MM.1S (cell line): Measurements from ENCODE around the gene PTPRG.

ENCODE experiments used
- DNase-seq: peaks from one replicate; pipeline ENCODE4 v3.0.0-alpha.2; 2015
- H2AFZ ChIP-seq: fragments of 300-600 bp; sonication (generic); 2 replicates; pipeline ENCODE4 v1.6.0; 2016; ENCODE audit warnings: antibody characterized with exemption, low read length
- H3F3A ChIP-seq: fragments of 300-600 bp; sonication (generic); 2 replicates; pipeline ENCODE4 v1.6.1; 2016; ENCODE audit warnings: mild to moderate bottlenecking, antibody characterized with exemption, low read length, moderate library complexity, mixed read lengths; ENCODE audit not compliant: insufficient read depth
- H3K27ac ChIP-seq: fragments of 300-600 bp; sonication (generic); 2 replicates; pipeline ENCODE4 v1.5.1; 2016; ENCODE audit warnings: mild to moderate bottlenecking, low read length
- H3K27me3 ChIP-seq: fragments of 300-600 bp; sonication (generic); replicated peaks from 2 replicates; pipeline ENCODE4 v1.6.0; 2016; ENCODE audit warnings: low read length; ENCODE audit not compliant: insufficient read depth
- H3K36me3 ChIP-seq: fragments of 300-600 bp; sonication (generic); replicated peaks from 2 replicates; pipeline ENCODE4 v1.6.1; 2016; ENCODE audit warnings: mild to moderate bottlenecking, low read length, mixed read lengths; ENCODE audit not compliant: insufficient read depth
- H3K4me1 ChIP-seq: fragments of 300-600 bp; sonication (generic); 2 replicates; pipeline ENCODE4 v1.6.1; 2016; ENCODE audit warnings: low read length, mixed read lengths
- H3K4me2 ChIP-seq: fragments of 300-600 bp; sonication (generic); 2 replicates; pipeline ENCODE4 v1.6.0; 2016; ENCODE audit warnings: low read depth, low read length
- H3K4me3 ChIP-seq: fragments of 300-600 bp; sonication (generic); 2 replicates; pipeline ENCODE4 v1.5.1; 2016; ENCODE audit warnings: low read length, mixed read lengths
- H3K79me2 ChIP-seq: fragments of 300-600 bp; sonication (generic); 2 replicates; pipeline ENCODE4 v1.6.1; 2016; ENCODE audit warnings: mixed run types, low read length, mixed read lengths
- H3K9ac ChIP-seq: fragments of 300-600 bp; sonication (generic); 2 replicates; pipeline ENCODE4 v1.6.1; 2016; ENCODE audit warnings: low read length, mixed read lengths
- H3K9me2 ChIP-seq: fragments of 300-600 bp; sonication (generic); replicated peaks from 2 replicates; pipeline ENCODE4 v1.6.1; 2016; ENCODE audit warnings: mild to moderate bottlenecking, low read length, mixed read lengths; ENCODE audit not compliant: insufficient read depth
- H3K9me3 ChIP-seq: fragments of 300-600 bp; sonication (generic); replicated peaks from 2 replicates; pipeline ENCODE4 v1.6.1; 2016; ENCODE audit warnings: mild to moderate bottlenecking, low read length, mixed read lengths; ENCODE audit not compliant: insufficient read depth
- H4K20me1 ChIP-seq: fragments of 300-600 bp; sonication (generic); 2 replicates; pipeline ENCODE4 v1.6.1; 2016; ENCODE audit warnings: mild to moderate bottlenecking, low read length, moderate library complexity, mixed read lengths; ENCODE audit not compliant: insufficient read depth
- CTCF ChIP-seq: fragments of 300-600 bp; sonication (generic); IDR thresholded peaks from 2 replicates; pipeline ENCODE4 v1.5.1; 2016; ENCODE audit warnings: antibody characterized with exemption, low read length, mixed read lengths
- EZH2 ChIP-seq: fragments of 300-600 bp; sonication (generic); optimal IDR thresholded peaks from 2 replicates; pipeline ENCODE3; 2017; ENCODE audit warnings: low read depth, mild to moderate bottlenecking, antibody characterized with exemption, low read length, mixed read lengths
- EZH2phosphoT487 ChIP-seq: fragments of 300-600 bp; sonication (generic); IDR thresholded peaks from 2 replicates; pipeline ENCODE4 v1.6.1; 2018; ENCODE audit warnings: antibody characterized with exemption, low read length

The PTPRG gene

DNA sequence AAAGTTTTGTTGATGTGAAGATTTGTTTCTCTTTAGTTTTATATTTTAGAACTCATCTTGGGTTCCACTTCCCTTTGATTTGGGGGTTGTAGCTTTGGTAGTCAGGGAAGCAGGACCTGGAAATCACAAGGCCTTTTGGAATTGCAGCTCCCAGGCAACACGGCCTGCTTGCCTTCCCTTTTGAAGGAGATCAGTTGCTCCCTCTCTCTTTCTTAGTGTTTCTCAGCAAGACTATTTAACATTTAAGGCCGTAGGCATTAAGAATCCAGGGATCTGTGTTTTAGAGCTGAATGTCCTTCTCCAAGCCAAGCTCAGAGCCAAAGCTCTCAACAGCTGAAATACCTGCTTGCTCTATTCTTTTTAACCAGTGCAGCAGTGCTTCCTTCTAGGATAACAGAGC, 310.3 kb downstream of the PTPRG start:
- H3K4me3 ChIP-seq: no peak overlapping the region
- H4K20me1 ChIP-seq: no peaks in the 10 kb centered on the region
- no peaks in the 10 kb centered on the region for H3K9me2 ChIP-seq
- no peak overlapping the region for H3K9ac ChIP-seq
- H3K36me3 ChIP-seq: no peaks in the 10 kb centered on the region
- no peak overlapping the region for H3K4me2 ChIP-seq
- TF ChIP-seq EZH2phosphoT487 (no peak), CTCF (no peak), EZH2 (no peak)
- H2AFZ ChIP-seq: no peak overlapping the region
- peaks cover 10% of the 10 kb centered on the region; the same call in 1 of the 2 replicates for H3K79me2 ChIP-seq
- peaks cover 8% of the 10 kb centered on the region; the same call in 1 of the 2 replicates for H3F3A ChIP-seq
- H3K9me3 ChIP-seq: no peaks in the 10 kb centered on the region
- peaks cover 23% of the 10 kb centered on the region for H3K4me1 ChIP-seq
- no peaks in the 10 kb centered on the region for H3K27me3 ChIP-seq
- DNase-seq: no peak
- H3K27ac ChIP-seq: no peak overlapping the region

DNA sequence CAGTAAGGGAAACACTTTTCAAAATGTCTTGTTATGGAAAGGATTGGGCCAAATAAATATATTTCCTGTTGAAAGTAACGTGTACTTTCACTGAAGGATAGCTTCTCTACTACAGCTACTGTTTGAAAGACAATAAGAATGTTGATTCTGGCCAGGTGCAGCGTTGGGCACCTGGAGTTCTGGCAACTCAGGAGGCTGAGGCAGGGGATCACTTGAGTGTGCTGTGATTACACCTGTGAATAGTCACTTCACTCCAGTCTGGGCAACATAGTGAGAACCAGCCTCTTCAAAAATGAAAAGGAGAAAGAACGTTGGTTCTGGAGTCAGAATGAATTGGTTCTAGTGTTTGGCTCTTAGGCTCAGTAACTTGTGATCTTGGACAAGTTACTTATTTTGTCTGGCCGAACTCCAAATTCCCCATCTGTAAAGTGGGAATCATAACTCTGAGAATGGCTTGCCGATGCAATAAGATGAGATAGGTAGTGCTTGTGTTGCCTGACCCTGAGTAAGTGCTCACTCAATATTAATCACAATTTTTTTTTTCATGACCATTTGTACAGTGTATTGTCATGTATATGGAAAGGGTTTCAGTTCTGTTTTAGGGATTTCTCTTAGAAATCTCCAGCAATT, 310.8 kb downstream of the PTPRG start:
- H4K20me1 ChIP-seq: no peaks in the 10 kb centered on the region
- peaks cover 8% of the 10 kb centered on the region; the same call in 1 of the 2 replicates for H3F3A ChIP-seq
- DNase-seq: no peak
- H3K79me2 ChIP-seq: peaks cover 10% of the 10 kb centered on the region; the same call in 1 of the 2 replicates
- no peak overlapping the region for H3K4me3 ChIP-seq
- TF ChIP-seq EZH2phosphoT487: no peak
- TF ChIP-seq EZH2: no peak
- no peak for TF ChIP-seq CTCF
- H3K27me3 ChIP-seq: no peaks in the 10 kb centered on the region
- peaks cover 27% of the 10 kb centered on the region for H3K4me1 ChIP-seq
- no peak overlapping the region for H3K27ac ChIP-seq
- H3K9me2 ChIP-seq: no peaks in the 10 kb centered on the region
- no peak overlapping the region for H2AFZ ChIP-seq
- H3K9ac ChIP-seq: no peak overlapping the region
- H3K36me3 ChIP-seq: no peaks in the 10 kb centered on the region
- H3K9me3 ChIP-seq: no peaks in the 10 kb centered on the region
- no peak overlapping the region for H3K4me2 ChIP-seq

- Histone ChIP-seq H3F3A (peaks cover 8% of the 10 kb centered on the region; the same call in 1 of the 2 replicates), H3K9me2 (no peaks in the 10 kb centered on the region), H3K27me3 (no peaks in the 10 kb centered on the region), H3K27ac (peak overlapping the region; percentile 28; the same call in 1 of the 2 replicates), H3K36me3 (no peaks in the 10 kb centered on the region), H3K4me1 (peaks cover 26% of the 10 kb centered on the region), H4K20me1 (no peaks in the 10 kb centered on the region), H2AFZ (no peak overlapping the region), H3K4me2 (peak overlapping the region; percentile 18; the same call in 1 of the 2 replicates), H3K79me2 (peaks cover 23% of the 10 kb centered on the region; the same call in 1 of the 2 replicates), H3K4me3 (no peak overlapping the region), H3K9me3 (no peaks in the 10 kb centered on the region), H3K9ac (no peak overlapping the region)
- TF ChIP-seq EZH2phosphoT487 (no peak), CTCF (no peak), EZH2 (no peak)
- DNase-seq: peak; percentile 49
These were observed 313.9 kb downstream of the PTPRG start for GRCh38 chr3:61875046-61875844.
